ENCODE data around the gene HOXA4.

DNA sequence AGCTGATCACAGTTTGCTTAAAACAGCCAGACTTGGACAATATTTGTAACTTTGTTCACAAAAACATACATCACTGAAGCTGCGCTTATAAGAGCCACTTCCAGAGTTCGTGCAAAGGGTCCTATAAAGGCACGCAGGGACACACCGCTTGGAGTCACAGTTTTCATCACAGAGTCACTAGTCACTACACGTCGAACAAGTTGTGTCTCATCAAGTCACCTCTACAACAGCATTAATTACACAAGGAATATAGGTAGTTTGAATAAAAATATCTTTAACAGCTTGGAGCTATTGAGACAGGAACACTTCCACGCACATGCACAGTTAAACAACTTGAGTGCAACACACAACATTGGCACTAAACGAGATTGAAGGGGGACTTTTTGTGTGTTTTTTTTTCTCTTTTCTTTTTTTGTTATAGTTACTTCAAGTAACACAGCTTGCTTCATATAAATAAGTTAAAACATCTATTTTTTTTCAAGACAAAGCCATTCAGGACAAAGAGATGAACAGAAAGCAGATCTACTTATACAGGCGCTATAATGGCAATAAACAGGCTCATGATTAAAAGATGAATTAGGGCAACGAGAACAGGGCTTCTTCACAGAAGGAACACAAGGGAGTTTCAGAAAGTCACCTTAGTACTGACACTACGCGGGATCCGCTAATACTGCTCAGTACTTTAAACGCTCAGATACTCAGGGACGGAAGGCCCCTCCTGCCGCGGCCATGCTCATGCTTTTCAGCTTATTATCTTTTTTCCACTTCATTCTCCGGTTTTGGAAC, 10.8 kb upstream of the HOXA4 start:
- TF ChIP-seq, protein P1, sequence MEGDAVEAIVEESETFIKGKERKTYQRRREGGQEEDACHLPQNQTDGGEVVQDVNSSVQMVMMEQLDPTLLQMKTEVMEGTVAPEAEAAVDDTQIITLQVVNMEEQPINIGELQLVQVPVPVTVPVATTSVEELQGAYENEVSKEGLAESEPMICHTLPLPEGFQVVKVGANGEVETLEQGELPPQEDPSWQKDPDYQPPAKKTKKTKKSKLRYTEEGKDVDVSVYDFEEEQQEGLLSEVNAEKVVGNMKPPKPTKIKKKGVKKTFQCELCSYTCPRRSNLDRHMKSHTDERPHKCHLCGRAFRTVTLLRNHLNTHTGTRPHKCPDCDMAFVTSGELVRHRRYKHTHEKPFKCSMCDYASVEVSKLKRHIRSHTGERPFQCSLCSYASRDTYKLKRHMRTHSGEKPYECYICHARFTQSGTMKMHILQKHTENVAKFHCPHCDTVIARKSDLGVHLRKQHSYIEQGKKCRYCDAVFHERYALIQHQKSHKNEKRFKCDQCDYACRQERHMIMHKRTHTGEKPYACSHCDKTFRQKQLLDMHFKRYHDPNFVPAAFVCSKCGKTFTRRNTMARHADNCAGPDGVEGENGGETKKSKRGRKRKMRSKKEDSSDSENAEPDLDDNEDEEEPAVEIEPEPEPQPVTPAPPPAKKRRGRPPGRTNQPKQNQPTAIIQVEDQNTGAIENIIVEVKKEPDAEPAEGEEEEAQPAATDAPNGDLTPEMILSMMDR (conservative IDR thresholded peaks at IDR 0.05; ENCODE audit: low read depth, low read length) = no peak
- TF ChIP-seq RAD21 (IDR thresholded peaks at IDR 0.05; ENCODE audit: low read length) (no peak), POLR2A (IDR thresholded peaks at IDR 0.05; ENCODE audit: low read depth, low read length) (no peak; the same call in 1 of the 2 replicates), RCOR1 (IDR thresholded peaks at IDR 0.05; ENCODE audit: insufficient replicate concordance, low read length) (no peak), MXI1 (IDR thresholded peaks at IDR 0.05; ENCODE audit: borderline replicate concordance, low read depth, low read length) (no peak), BHLHE40 (IDR thresholded peaks at IDR 0.05; ENCODE audit: low read depth, low read length) (no peak), USF2 (IDR thresholded peaks at IDR 0.05; ENCODE audit: low read depth, low read length) (no peak)
- TF ChIP-seq, protein P2, sequence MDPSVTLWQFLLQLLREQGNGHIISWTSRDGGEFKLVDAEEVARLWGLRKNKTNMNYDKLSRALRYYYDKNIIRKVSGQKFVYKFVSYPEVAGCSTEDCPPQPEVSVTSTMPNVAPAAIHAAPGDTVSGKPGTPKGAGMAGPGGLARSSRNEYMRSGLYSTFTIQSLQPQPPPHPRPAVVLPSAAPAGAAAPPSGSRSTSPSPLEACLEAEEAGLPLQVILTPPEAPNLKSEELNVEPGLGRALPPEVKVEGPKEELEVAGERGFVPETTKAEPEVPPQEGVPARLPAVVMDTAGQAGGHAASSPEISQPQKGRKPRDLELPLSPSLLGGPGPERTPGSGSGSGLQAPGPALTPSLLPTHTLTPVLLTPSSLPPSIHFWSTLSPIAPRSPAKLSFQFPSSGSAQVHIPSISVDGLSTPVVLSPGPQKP (IDR thresholded peaks at IDR 0.05; ENCODE audit: borderline replicate concordance, low read depth, low read length) = no peak

Measured in IMR-90 (cell line).